Measurements from ENCODE around the gene TMTC1. TPM values are rescaled to one million over a fixed set of nuclear protein-coding genes. Genes with fewer than 3 reads are reported as not detected.

TMTC1 gene
- polyA plus RNA-seq, 1 donor (not counting 4 experiments of a cell fraction or from before 2014, with no cell fraction given) = 3.7 TPM

- DNase-seq (ENCODE audit: low read depth, low spot score) (no peak), FAIRE-seq (no peak)
- dilution Hi-C loops (cut with MboI; ENCODE audit: extremely low pct_ligation_motif_present, low sequenced_read_pairs) = no loop called here
- no peak overlapping the region for H3K4me3 ChIP-seq (ENCODE audit: control insufficient read depth in 2 of 3, extremely low read depth in 1 of 3, insufficient read depth in 2 of 3, low read depth in 1 of 3, low read length in 3 of 3)
- H3K4me2 ChIP-seq (ENCODE audit: control insufficient read depth, extremely low read depth, insufficient read depth, low read depth, low read length) = no peak overlapping the region
- H3K9me1 ChIP-seq (ENCODE audit: control insufficient read depth, extremely low read depth, insufficient read depth, low read length) = no peaks in the 10 kb centered on the region
- H3K79me2 ChIP-seq (ENCODE audit: control insufficient read depth, insufficient read depth, low read length) = no peaks in the 10 kb centered on the region
- no peak overlapping the region for H2AFZ ChIP-seq (ENCODE audit: control insufficient read depth, low read length)
- TF ChIP-seq CTCF (optimal IDR thresholded peaks at IDR 0.05 in 1 of 3, IDR thresholded peaks at IDR 0.05 in 1 of 3, conservative IDR thresholded peaks at IDR 0.05 in 1 of 3; ENCODE audit: extremely low read depth in 1 of 3, insufficient read depth in 2 of 3, low read length in 3 of 3) = no peak
- TF ChIP-seq EZH2 (IDR thresholded peaks at IDR 0.05; ENCODE audit: low read length) = no peak
- H3K4me1 ChIP-seq (ENCODE audit: control insufficient read depth, extremely low read depth, insufficient read depth, low read length) = peaks cover 20% of the 10 kb centered on the region
- H3K27ac ChIP-seq (ENCODE audit: control insufficient read depth, insufficient read depth, low read length) = no peak overlapping the region
- H3K9me3 ChIP-seq (ENCODE audit: control insufficient read depth, low read depth, low read length) = no peaks in the 10 kb centered on the region
- H4K20me1 ChIP-seq (ENCODE audit: control insufficient read depth, extremely low read depth, insufficient read depth, low read length) = no peaks in the 10 kb centered on the region
- H3K27me3 ChIP-seq (ENCODE audit: control insufficient read depth, extremely low read depth, insufficient read depth, low read length) = no peaks in the 10 kb centered on the region
- H3K9ac ChIP-seq (ENCODE audit: control insufficient read depth, extremely low read depth, insufficient read depth, low read length) = no peak overlapping the region
- no peaks in the 10 kb centered on the region for H3K36me3 ChIP-seq (ENCODE audit: control insufficient read depth in 2 of 2, extremely low read depth in 1 of 2, insufficient read depth in 2 of 2, low read length in 2 of 2)
Observed at GRCh38 chr12:29738365-29738764, 45.4 kb downstream of the TMTC1 start.

- no peak for FAIRE-seq
- dilution Hi-C loops (cut with MboI; ENCODE audit: extremely low pct_ligation_motif_present, low sequenced_read_pairs) = no loop called here
Observed at GRCh38 chr12:29737644-29738043, 46.1 kb downstream of the TMTC1 start.

GRCh38 chr12:29735604-29736003 is 48.1 kb downstream of the TMTC1 start:
- no peaks in the 10 kb centered on the region for H3K9me3 ChIP-seq (ENCODE audit: control insufficient read depth, low read depth, low read length)
- H3K79me2 ChIP-seq (ENCODE audit: control insufficient read depth, insufficient read depth, low read length) = no peaks in the 10 kb centered on the region
- no peak overlapping the region for H3K4me2 ChIP-seq (ENCODE audit: control insufficient read depth, extremely low read depth, insufficient read depth, low read depth, low read length)
- H3K4me1 ChIP-seq (ENCODE audit: control insufficient read depth, extremely low read depth, insufficient read depth, low read length) = peaks cover 11% of the 10 kb centered on the region
- H3K9ac ChIP-seq (ENCODE audit: control insufficient read depth, extremely low read depth, insufficient read depth, low read length) = no peak overlapping the region
- H3K36me3 ChIP-seq (ENCODE audit: control insufficient read depth in 2 of 2, extremely low read depth in 1 of 2, insufficient read depth in 2 of 2, low read length in 2 of 2) = no peaks in the 10 kb centered on the region
- no peaks in the 10 kb centered on the region for H3K9me1 ChIP-seq (ENCODE audit: control insufficient read depth, extremely low read depth, insufficient read depth, low read length)
- dilution Hi-C loops (cut with MboI; ENCODE audit: extremely low pct_ligation_motif_present, low sequenced_read_pairs) = no loop called here
- DNase-seq (ENCODE audit: low read depth, low spot score) = no peak
- H2AFZ ChIP-seq (ENCODE audit: control insufficient read depth, low read length) = no peak overlapping the region
- no peaks in the 10 kb centered on the region for H3K27me3 ChIP-seq (ENCODE audit: control insufficient read depth, extremely low read depth, insufficient read depth, low read length)
- no peak for TF ChIP-seq CTCF (optimal IDR thresholded peaks at IDR 0.05 in 1 of 3, IDR thresholded peaks at IDR 0.05 in 1 of 3, conservative IDR thresholded peaks at IDR 0.05 in 1 of 3; ENCODE audit: extremely low read depth in 1 of 3, insufficient read depth in 2 of 3, low read length in 3 of 3)
- no peak for TF ChIP-seq EZH2 (IDR thresholded peaks at IDR 0.05; ENCODE audit: low read length)
- no peak overlapping the region for H3K4me3 ChIP-seq (ENCODE audit: control insufficient read depth in 2 of 3, extremely low read depth in 1 of 3, insufficient read depth in 2 of 3, low read depth in 1 of 3, low read length in 3 of 3)
- H4K20me1 ChIP-seq (ENCODE audit: control insufficient read depth, extremely low read depth, insufficient read depth, low read length) = no peaks in the 10 kb centered on the region
- no peak for FAIRE-seq
- no peak overlapping the region for H3K27ac ChIP-seq (ENCODE audit: control insufficient read depth, insufficient read depth, low read length)

More at GRCh38 chr12:29737644-29738043, 46.1 kb downstream of the TMTC1 start:
- Histone ChIP-seq H3K9me1 (ENCODE audit: control insufficient read depth, extremely low read depth, insufficient read depth, low read length) (no peaks in the 10 kb centered on the region), H2AFZ (ENCODE audit: control insufficient read depth, low read length) (no peak overlapping the region), H3K36me3 (ENCODE audit: control insufficient read depth in 2 of 2, extremely low read depth in 1 of 2, insufficient read depth in 2 of 2, low read length in 2 of 2) (no peaks in the 10 kb centered on the region), H3K27me3 (ENCODE audit: control insufficient read depth, extremely low read depth, insufficient read depth, low read length) (no peaks in the 10 kb centered on the region), H3K27ac (ENCODE audit: control insufficient read depth, insufficient read depth, low read length) (no peak overlapping the region), H3K9me3 (ENCODE audit: control insufficient read depth, low read depth, low read length) (no peaks in the 10 kb centered on the region), H3K9ac (ENCODE audit: control insufficient read depth, extremely low read depth, insufficient read depth, low read length) (no peak overlapping the region), H3K4me3 (ENCODE audit: control insufficient read depth in 2 of 3, extremely low read depth in 1 of 3, insufficient read depth in 2 of 3, low read depth in 1 of 3, low read length in 3 of 3) (no peak overlapping the region), H4K20me1 (ENCODE audit: control insufficient read depth, extremely low read depth, insufficient read depth, low read length) (no peaks in the 10 kb centered on the region), H3K4me2 (ENCODE audit: control insufficient read depth, extremely low read depth, insufficient read depth, low read depth, low read length) (no peak overlapping the region), H3K4me1 (ENCODE audit: control insufficient read depth, extremely low read depth, insufficient read depth, low read length) (peaks cover 19% of the 10 kb centered on the region), H3K79me2 (ENCODE audit: control insufficient read depth, insufficient read depth, low read length) (no peaks in the 10 kb centered on the region)
- DNase-seq (ENCODE audit: low read depth, low spot score) = no peak
- TF ChIP-seq EZH2 (IDR thresholded peaks at IDR 0.05; ENCODE audit: low read length) = no peak
